ENCODE results near the gene MYOZ2.

MYOZ2 gene

DNA sequence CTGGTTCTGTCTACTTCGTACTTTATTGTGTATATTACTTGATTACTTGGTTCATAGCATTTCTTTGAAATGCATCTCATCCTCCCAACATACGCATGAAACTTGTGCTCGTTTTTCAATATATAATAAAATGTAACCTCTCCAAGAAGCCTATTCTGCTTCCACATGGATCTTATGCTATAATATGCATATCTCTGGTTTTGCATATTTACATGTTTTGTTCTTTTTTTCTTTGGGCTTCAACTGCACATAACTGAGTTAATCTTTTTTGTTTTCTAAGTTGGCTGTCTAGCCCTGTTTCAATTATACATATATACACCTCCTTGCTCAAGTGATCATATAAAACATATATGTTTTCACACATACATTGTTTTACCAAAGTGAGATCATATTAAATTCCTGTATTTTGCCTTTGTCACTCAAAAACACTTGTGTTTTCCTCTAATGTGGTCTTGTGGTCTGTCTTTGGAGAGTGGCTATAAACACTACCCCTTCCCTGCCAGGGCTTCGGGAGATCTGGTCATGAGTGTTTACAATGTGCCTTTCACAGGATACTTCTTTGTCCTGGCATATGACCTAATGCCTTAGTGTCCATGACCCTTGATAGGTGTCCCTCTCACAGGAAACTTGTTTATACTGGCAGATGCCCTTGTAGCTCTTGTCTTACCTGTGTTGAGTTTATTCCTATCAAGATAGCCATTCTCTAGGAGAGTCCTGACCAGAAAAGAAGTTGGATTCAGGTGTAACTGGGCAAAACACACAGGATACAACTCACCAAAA is 94.5 kb downstream of the MYOZ2 start:
- H3K27ac ChIP-seq = no peak overlapping the region
- TF ChIP-seq, protein P1, sequence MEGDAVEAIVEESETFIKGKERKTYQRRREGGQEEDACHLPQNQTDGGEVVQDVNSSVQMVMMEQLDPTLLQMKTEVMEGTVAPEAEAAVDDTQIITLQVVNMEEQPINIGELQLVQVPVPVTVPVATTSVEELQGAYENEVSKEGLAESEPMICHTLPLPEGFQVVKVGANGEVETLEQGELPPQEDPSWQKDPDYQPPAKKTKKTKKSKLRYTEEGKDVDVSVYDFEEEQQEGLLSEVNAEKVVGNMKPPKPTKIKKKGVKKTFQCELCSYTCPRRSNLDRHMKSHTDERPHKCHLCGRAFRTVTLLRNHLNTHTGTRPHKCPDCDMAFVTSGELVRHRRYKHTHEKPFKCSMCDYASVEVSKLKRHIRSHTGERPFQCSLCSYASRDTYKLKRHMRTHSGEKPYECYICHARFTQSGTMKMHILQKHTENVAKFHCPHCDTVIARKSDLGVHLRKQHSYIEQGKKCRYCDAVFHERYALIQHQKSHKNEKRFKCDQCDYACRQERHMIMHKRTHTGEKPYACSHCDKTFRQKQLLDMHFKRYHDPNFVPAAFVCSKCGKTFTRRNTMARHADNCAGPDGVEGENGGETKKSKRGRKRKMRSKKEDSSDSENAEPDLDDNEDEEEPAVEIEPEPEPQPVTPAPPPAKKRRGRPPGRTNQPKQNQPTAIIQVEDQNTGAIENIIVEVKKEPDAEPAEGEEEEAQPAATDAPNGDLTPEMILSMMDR (conservative IDR thresholded peaks at IDR 0.05) = no peak
- TF ChIP-seq ZFX (IDR thresholded peaks at IDR 0.05) = no peak

DNA sequence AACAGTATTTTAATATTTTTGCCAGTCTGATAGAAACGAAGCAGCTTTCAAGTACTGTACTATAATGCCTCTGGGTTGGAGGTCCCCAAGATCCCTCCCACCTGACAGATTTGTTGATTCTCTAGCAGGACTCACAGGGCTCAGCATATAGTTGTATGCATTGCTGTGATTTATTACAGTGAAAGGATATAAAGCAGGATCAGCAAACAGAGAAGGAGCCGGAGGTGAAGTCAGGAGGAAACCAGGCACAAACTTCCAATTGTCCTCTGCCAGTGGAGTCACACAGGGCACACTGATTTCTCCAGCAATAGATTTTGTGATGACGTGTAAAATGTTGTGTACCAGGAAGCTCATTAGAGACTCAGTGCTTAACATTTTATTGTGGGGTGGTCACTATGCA is 95.9 kb downstream of the MYOZ2 start:
- TF ChIP-seq, protein P1 (conservative IDR thresholded peaks at IDR 0.05) = no peak
- TF ChIP-seq ZFX (IDR thresholded peaks at IDR 0.05) = no peak
- H3K27ac ChIP-seq = no peak overlapping the region

DNA sequence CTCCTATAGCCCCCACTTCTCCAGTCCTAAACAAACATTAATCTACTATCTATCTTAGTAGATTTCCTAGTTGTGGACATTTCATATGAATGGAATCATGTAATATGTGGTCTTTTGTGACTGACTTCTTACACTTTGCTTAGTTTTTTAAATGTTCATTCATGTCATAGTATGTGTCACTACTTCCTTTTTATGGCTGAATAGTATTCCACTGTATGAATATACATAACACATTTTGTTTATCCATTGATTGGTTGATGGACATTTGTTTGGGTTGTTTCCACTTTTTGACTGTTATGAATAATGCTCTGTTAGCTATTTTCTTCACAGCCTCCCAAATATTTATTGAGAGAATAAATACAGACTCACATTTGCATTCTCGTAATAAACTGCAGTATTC is 96.7 kb downstream of the MYOZ2 start:
- no peak for TF ChIP-seq ZFX (IDR thresholded peaks at IDR 0.05)
- TF ChIP-seq, protein P1 (conservative IDR thresholded peaks at IDR 0.05) = no peak
- no peak overlapping the region for H3K27ac ChIP-seq

DNA sequence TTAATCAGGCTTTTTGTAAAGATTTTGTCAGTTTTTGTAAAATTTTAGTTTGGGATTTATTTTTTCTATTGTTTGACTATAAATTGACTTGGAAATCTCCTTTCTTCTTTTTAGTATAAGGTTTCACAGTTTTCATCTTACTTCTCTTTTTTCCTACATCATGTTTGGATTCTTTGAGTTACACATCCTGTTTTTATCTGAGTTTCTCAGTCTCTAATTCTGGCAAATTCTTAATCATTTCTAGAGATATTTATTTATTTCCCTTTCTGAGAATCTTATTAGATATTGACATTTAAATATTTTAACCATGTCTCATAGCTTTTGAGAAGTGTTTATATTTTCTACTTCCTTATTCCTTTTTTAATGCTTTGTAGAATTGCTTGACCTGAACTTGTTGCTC is 97.6 kb downstream of the MYOZ2 start:
- H3K27ac ChIP-seq = no peak overlapping the region
- TF ChIP-seq, protein P1 (conservative IDR thresholded peaks at IDR 0.05) = no peak
- no peak for TF ChIP-seq ZFX (IDR thresholded peaks at IDR 0.05)

DNA sequence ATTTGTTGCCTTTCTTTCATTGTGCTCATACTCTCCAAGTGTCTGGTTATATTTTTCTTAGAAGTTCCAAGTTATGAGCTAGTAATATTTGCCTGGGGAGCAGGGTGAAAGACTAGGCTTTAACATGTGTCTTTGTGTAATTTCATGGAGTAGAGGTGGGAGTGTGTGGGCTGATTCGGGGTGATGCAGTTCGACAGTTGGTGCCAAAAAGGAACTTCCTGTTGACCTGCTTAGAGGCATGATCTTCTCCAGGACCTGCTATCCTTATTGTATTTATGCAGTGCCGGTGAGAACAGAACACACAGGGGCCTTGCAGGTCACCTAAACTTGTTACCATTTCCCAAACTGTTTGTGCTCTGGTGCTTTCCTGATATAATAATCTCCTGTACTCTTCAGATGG is 98.1 kb downstream of the MYOZ2 start:
- no peak overlapping the region for H3K27ac ChIP-seq

DNA sequence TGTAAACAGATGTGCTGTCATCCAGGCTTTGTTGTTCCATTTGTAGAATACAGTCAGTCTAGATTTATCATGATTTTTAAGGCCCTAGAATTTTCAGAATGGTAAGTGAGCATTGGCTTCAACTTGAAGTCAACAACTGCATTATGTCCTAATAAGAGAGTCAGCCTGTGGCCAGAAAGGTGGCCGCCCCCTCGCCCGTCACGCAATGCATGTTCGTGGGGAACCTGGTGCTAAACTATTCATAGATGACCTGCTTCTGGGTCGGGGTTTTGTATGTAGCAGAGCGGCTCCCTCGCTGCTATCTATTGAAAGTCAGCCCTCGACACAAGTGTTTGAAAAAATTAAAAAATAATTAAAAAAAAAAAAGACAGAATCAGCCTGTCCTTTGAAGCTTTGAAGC is 101.6 kb downstream of the MYOZ2 start:
- H3K27ac ChIP-seq = no peak overlapping the region
- no peak for TF ChIP-seq ZFX (IDR thresholded peaks at IDR 0.05)
- TF ChIP-seq, protein P1 (conservative IDR thresholded peaks at IDR 0.05) = no peak

More for the DNA sequence above, 98.1 kb downstream of the MYOZ2 start:
- TF ChIP-seq ZFX (IDR thresholded peaks at IDR 0.05) = no peak
- TF ChIP-seq, protein P1 (conservative IDR thresholded peaks at IDR 0.05) = no peak
